Measurements from ENCODE around the gene TIGAR.
A peak's percentile ranks its signal among the peaks of the same experiment; 100 is the strongest.

TIGAR gene

GRCh38 chr12:4303750-4304149, 17.3 kb upstream of the TIGAR start:
- peaks cover 76% of the 10 kb centered on the region for H3K36me3 ChIP-seq (ENCODE audit: control insufficient read depth, insufficient read depth, low read length)
- DNase-seq = no peak
- no peak overlapping the region for H3K4me3 ChIP-seq (ENCODE audit: insufficient read depth, low read depth, low read length, poor library complexity, severe bottlenecking)
- no peaks in the 10 kb centered on the region for H3K4me1 ChIP-seq (ENCODE audit: control insufficient read depth, insufficient read depth, low read length, poor library complexity, severe bottlenecking)
- no peaks in the 10 kb centered on the region for H3K27me3 ChIP-seq (replicated peaks; ENCODE audit: control insufficient read depth, insufficient read depth, low read length, poor library complexity, severe bottlenecking)
- no peaks in the 10 kb centered on the region for H3K9me3 ChIP-seq (ENCODE audit: control insufficient read depth, low read length)
- no peak overlapping the region for H3K27ac ChIP-seq (ENCODE audit: insufficient read depth, low read length, poor library complexity, severe bottlenecking)

- Histone ChIP-seq H3K4me3 (ENCODE audit: insufficient read depth, low read depth, low read length, poor library complexity, severe bottlenecking) (no peak overlapping the region), H3K27ac (ENCODE audit: insufficient read depth, low read length, poor library complexity, severe bottlenecking) (no peak overlapping the region), H3K4me1 (ENCODE audit: control insufficient read depth, insufficient read depth, low read length, poor library complexity, severe bottlenecking) (no peaks in the 10 kb centered on the region), H3K27me3 (replicated peaks; ENCODE audit: control insufficient read depth, insufficient read depth, low read length, poor library complexity, severe bottlenecking) (no peaks in the 10 kb centered on the region), H3K9me3 (ENCODE audit: control insufficient read depth, low read length) (no peaks in the 10 kb centered on the region), H3K36me3 (ENCODE audit: control insufficient read depth, insufficient read depth, low read length) (peaks cover 53% of the 10 kb centered on the region)
- no peak for DNase-seq
Measured at GRCh38 chr12:4307593-4308333, 13.2 kb upstream of the TIGAR start.

GRCh38 chr12:4308334-4308950, 12.6 kb upstream of the TIGAR start:
- no peaks in the 10 kb centered on the region for H3K27me3 ChIP-seq (replicated peaks; ENCODE audit: control insufficient read depth, insufficient read depth, low read length, poor library complexity, severe bottlenecking)
- no peaks in the 10 kb centered on the region for H3K4me1 ChIP-seq (ENCODE audit: control insufficient read depth, insufficient read depth, low read length, poor library complexity, severe bottlenecking)
- no peak overlapping the region for H3K4me3 ChIP-seq (ENCODE audit: insufficient read depth, low read depth, low read length, poor library complexity, severe bottlenecking)
- no peaks in the 10 kb centered on the region for H3K9me3 ChIP-seq (ENCODE audit: control insufficient read depth, low read length)
- peaks cover 46% of the 10 kb centered on the region for H3K36me3 ChIP-seq (ENCODE audit: control insufficient read depth, insufficient read depth, low read length)
- no peak overlapping the region for H3K27ac ChIP-seq (ENCODE audit: insufficient read depth, low read length, poor library complexity, severe bottlenecking)
- no peak for DNase-seq

DNA sequence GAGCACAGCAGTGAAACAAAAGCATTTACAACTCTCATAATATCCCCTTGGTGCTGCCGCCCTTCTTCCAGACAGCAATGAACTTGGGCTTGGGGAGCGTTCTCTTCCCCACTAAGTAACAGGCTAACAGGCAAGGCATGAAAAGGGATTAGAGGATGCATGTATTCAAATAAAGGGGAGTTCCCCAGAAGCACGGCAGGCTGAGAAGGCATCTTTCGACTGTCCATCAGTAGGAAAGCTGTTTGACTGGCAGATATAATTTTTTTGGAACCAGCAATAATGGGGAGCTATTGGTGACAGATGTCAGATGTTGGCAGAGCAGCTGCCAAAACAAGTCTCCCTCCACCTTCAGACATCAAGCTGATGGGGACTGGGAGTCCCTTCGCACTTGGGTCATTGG, 9.2 kb upstream of the TIGAR start:
- no peak overlapping the region for H3K27ac ChIP-seq (ENCODE audit: insufficient read depth, low read length, poor library complexity, severe bottlenecking)
- H3K4me1 ChIP-seq (ENCODE audit: control insufficient read depth, insufficient read depth, low read length, poor library complexity, severe bottlenecking) = no peaks in the 10 kb centered on the region
- peaks cover 20% of the 10 kb centered on the region for H3K36me3 ChIP-seq (ENCODE audit: control insufficient read depth, insufficient read depth, low read length)
- H3K9me3 ChIP-seq (ENCODE audit: control insufficient read depth, low read length) = no peaks in the 10 kb centered on the region
- no peak for DNase-seq
- H3K27me3 ChIP-seq (replicated peaks; ENCODE audit: control insufficient read depth, insufficient read depth, low read length, poor library complexity, severe bottlenecking) = no peaks in the 10 kb centered on the region
- H3K4me3 ChIP-seq (ENCODE audit: insufficient read depth, low read depth, low read length, poor library complexity, severe bottlenecking) = no peak overlapping the region

- Histone ChIP-seq H3K27me3 (replicated peaks; ENCODE audit: control insufficient read depth, insufficient read depth, low read length, poor library complexity, severe bottlenecking) (no peaks in the 10 kb centered on the region), H3K36me3 (ENCODE audit: control insufficient read depth, insufficient read depth, low read length) (peaks cover 20% of the 10 kb centered on the region), H3K27ac (ENCODE audit: insufficient read depth, low read length, poor library complexity, severe bottlenecking) (no peak overlapping the region), H3K9me3 (ENCODE audit: control insufficient read depth, low read length) (no peaks in the 10 kb centered on the region), H3K4me3 (ENCODE audit: insufficient read depth, low read depth, low read length, poor library complexity, severe bottlenecking) (no peak overlapping the region), H3K4me1 (ENCODE audit: control insufficient read depth, insufficient read depth, low read length, poor library complexity, severe bottlenecking) (no peaks in the 10 kb centered on the region)
- DNase-seq = no peak
Measured at GRCh38 chr12:4312251-4312650, 8.8 kb upstream of the TIGAR start.

DNA sequence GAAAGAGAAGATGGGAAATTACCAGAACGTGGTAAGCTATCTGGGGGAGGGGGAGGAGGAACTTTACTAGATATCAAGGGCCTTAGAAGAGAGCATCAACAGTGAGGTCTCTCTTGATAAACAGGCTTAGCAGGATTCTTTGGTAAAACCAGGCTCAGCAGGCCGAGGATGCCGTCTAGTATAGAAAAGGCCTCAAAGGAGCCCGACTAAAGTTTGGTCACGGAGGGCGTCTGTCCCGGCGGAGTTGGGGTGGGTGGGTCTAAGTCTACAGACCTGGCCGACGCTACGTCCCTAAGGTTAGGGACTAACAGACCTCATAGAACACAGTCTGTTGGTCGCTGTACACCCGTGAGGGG, 538 bp upstream of the TIGAR start:
- Histone ChIP-seq H3K4me1 (ENCODE audit: control insufficient read depth, insufficient read depth, low read length, poor library complexity, severe bottlenecking) (peaks cover 8% of the 10 kb centered on the region), H3K36me3 (ENCODE audit: control insufficient read depth, insufficient read depth, low read length) (no peaks in the 10 kb centered on the region), H3K9me3 (ENCODE audit: control insufficient read depth, low read length) (no peaks in the 10 kb centered on the region), H3K27ac (ENCODE audit: insufficient read depth, low read length, poor library complexity, severe bottlenecking) (peak overlapping the region; percentile 82), H3K4me3 (ENCODE audit: insufficient read depth, low read depth, low read length, poor library complexity, severe bottlenecking) (peak overlapping the region; percentile 91), H3K27me3 (replicated peaks; ENCODE audit: control insufficient read depth, insufficient read depth, low read length, poor library complexity, severe bottlenecking) (no peaks in the 10 kb centered on the region)
- DNase-seq = no peak

GRCh38 chr12:4322726-4323125, 1.7 kb downstream of the TIGAR start:
- H3K4me3 ChIP-seq (ENCODE audit: insufficient read depth, low read depth, low read length, poor library complexity, severe bottlenecking) = no peak overlapping the region
- no peak overlapping the region for H3K27ac ChIP-seq (ENCODE audit: insufficient read depth, low read length, poor library complexity, severe bottlenecking)
- no peaks in the 10 kb centered on the region for H3K36me3 ChIP-seq (ENCODE audit: control insufficient read depth, insufficient read depth, low read length)
- peaks cover 8% of the 10 kb centered on the region for H3K4me1 ChIP-seq (ENCODE audit: control insufficient read depth, insufficient read depth, low read length, poor library complexity, severe bottlenecking)
- H3K27me3 ChIP-seq (replicated peaks; ENCODE audit: control insufficient read depth, insufficient read depth, low read length, poor library complexity, severe bottlenecking) = no peaks in the 10 kb centered on the region
- no peaks in the 10 kb centered on the region for H3K9me3 ChIP-seq (ENCODE audit: control insufficient read depth, low read length)
- no peak for DNase-seq

- no peaks in the 10 kb centered on the region for H3K36me3 ChIP-seq (ENCODE audit: control insufficient read depth, insufficient read depth, low read length)
- H3K4me1 ChIP-seq (ENCODE audit: control insufficient read depth, insufficient read depth, low read length, poor library complexity, severe bottlenecking) = peaks cover 8% of the 10 kb centered on the region
- no peak overlapping the region for H3K4me3 ChIP-seq (ENCODE audit: insufficient read depth, low read depth, low read length, poor library complexity, severe bottlenecking)
- DNase-seq = no peak
- no peaks in the 10 kb centered on the region for H3K27me3 ChIP-seq (replicated peaks; ENCODE audit: control insufficient read depth, insufficient read depth, low read length, poor library complexity, severe bottlenecking)
- no peaks in the 10 kb centered on the region for H3K9me3 ChIP-seq (ENCODE audit: control insufficient read depth, low read length)
- no peak overlapping the region for H3K27ac ChIP-seq (ENCODE audit: insufficient read depth, low read length, poor library complexity, severe bottlenecking)
Measured at GRCh38 chr12:4323396-4323795, 2.4 kb downstream of the TIGAR start.

- Histone ChIP-seq H3K4me3 (ENCODE audit: insufficient read depth, low read depth, low read length, poor library complexity, severe bottlenecking) (no peak overlapping the region), H3K4me1 (ENCODE audit: control insufficient read depth, insufficient read depth, low read length, poor library complexity, severe bottlenecking) (peaks cover 8% of the 10 kb centered on the region), H3K27ac (ENCODE audit: insufficient read depth, low read length, poor library complexity, severe bottlenecking) (no peak overlapping the region), H3K36me3 (ENCODE audit: control insufficient read depth, insufficient read depth, low read length) (no peaks in the 10 kb centered on the region), H3K9me3 (ENCODE audit: control insufficient read depth, low read length) (no peaks in the 10 kb centered on the region), H3K27me3 (replicated peaks; ENCODE audit: control insufficient read depth, insufficient read depth, low read length, poor library complexity, severe bottlenecking) (no peaks in the 10 kb centered on the region)
- DNase-seq = no peak
Measured at GRCh38 chr12:4324366-4324765, 3.4 kb downstream of the TIGAR start.

- Histone ChIP-seq H3K4me1 (ENCODE audit: control insufficient read depth, insufficient read depth, low read length, poor library complexity, severe bottlenecking) (peaks cover 3% of the 10 kb centered on the region), H3K9me3 (ENCODE audit: control insufficient read depth, low read length) (no peaks in the 10 kb centered on the region), H3K27me3 (replicated peaks; ENCODE audit: control insufficient read depth, insufficient read depth, low read length, poor library complexity, severe bottlenecking) (no peaks in the 10 kb centered on the region), H3K27ac (ENCODE audit: insufficient read depth, low read length, poor library complexity, severe bottlenecking) (no peak overlapping the region), H3K36me3 (ENCODE audit: control insufficient read depth, insufficient read depth, low read length) (no peaks in the 10 kb centered on the region), H3K4me3 (ENCODE audit: insufficient read depth, low read depth, low read length, poor library complexity, severe bottlenecking) (no peak overlapping the region)
- no peak for DNase-seq
Measured at GRCh38 chr12:4325966-4326365, 5.0 kb downstream of the TIGAR start.
